Upper lobe of left lung (tissue), 4 donors: ENCODE data around the gene PHKG1.
A peak's percentile ranks its signal among the peaks of the same experiment; 100 is the strongest.

Experiments
- CTCF ChIP-seq, 6 experiments: fragments of 450-650 bp in 4 of 6; fragments of 200-600 bp in 2 of 6; sonication (generic) in 2 of 6; IDR thresholded peaks; one replicate each; pipeline ENCODE4 v1.5.1; 2016 to 2019; ENCODE audit warnings: antibody characterized with exemption in 6 of 6
- EP300 ChIP-seq, 4 donors: sonication (generic); formaldehyde crosslinking; IDR thresholded peaks; one replicate each; pipeline ENCODE4 v1.5.1; 2017; ENCODE audit warnings: antibody characterized with exemption in 4 of 4, control low read depth in 2 of 4

GRCh38 chr7:56092789-56093531 lies at the start of gene PHKG1:
- TF ChIP-seq CTCF (IDR thresholded peaks at IDR 0.05) (peak in 4 of 6 experiments; percentile 28 to 39 (median 34)), EP300 (IDR thresholded peaks at IDR 0.05) (no peak)
